ENCODE measurements around the gene NLRC5.

NLRC5 gene, protein sequence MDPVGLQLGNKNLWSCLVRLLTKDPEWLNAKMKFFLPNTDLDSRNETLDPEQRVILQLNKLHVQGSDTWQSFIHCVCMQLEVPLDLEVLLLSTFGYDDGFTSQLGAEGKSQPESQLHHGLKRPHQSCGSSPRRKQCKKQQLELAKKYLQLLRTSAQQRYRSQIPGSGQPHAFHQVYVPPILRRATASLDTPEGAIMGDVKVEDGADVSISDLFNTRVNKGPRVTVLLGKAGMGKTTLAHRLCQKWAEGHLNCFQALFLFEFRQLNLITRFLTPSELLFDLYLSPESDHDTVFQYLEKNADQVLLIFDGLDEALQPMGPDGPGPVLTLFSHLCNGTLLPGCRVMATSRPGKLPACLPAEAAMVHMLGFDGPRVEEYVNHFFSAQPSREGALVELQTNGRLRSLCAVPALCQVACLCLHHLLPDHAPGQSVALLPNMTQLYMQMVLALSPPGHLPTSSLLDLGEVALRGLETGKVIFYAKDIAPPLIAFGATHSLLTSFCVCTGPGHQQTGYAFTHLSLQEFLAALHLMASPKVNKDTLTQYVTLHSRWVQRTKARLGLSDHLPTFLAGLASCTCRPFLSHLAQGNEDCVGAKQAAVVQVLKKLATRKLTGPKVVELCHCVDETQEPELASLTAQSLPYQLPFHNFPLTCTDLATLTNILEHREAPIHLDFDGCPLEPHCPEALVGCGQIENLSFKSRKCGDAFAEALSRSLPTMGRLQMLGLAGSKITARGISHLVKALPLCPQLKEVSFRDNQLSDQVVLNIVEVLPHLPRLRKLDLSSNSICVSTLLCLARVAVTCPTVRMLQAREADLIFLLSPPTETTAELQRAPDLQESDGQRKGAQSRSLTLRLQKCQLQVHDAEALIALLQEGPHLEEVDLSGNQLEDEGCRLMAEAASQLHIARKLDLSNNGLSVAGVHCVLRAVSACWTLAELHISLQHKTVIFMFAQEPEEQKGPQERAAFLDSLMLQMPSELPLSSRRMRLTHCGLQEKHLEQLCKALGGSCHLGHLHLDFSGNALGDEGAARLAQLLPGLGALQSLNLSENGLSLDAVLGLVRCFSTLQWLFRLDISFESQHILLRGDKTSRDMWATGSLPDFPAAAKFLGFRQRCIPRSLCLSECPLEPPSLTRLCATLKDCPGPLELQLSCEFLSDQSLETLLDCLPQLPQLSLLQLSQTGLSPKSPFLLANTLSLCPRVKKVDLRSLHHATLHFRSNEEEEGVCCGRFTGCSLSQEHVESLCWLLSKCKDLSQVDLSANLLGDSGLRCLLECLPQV (N-terminal part only)

DNA sequence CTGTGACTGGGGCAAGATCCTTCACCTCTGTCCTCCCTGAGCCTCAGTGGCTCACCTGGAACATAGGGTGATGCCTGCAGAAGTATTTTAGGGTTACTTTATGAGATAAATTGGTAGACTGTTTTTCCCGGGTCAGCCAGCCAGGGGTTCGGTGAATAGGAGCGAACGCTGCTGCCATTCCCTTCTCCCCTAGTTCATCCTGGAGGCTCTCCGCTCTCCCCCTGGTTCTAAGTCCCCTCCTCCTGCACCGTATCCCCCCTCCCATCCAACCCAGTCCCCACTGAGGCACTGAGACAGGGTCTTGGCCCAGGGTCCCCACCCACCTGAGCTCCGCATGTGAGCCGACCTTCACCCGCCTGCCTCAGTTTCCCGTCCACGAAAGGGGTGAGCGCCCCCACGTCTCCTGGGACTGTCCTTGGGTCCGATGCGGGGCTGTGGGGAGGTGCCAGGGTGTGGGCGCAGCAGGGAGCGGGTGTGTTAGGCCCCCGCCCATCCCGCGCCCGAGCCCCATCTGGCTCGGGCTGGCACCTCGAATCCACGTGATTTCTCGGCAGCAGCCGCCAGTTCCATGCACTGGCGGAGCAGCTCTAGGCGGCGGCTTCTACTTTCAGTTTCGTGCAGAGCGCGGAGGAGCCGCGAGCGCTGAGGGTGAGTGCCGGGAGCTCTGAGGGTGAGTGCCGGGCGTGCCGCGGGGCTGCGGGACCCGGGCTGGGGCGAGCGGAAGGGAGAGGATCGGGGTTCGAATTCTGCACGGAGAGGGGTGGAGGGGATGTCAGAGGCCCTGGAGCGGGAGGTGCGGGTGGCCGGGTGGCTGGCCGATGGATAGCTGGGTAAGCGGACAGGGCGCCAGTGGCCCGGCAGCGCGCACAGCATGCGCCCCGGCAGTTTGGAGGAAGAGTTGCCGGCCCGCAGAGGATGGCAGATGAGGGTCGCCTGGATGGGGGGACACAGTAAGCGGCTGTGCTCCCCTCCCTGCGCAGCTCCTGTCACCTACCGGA is at the start of gene NLRC5:
TSS of gene NLRC5 (plus strand) at position 610 of the 998 bp plus-strand sequence. CDS start 31,156 bp downstream, outside the sequence.
- peak in 1 of 2 experiments; percentile 14 for DNase-seq

DNA sequence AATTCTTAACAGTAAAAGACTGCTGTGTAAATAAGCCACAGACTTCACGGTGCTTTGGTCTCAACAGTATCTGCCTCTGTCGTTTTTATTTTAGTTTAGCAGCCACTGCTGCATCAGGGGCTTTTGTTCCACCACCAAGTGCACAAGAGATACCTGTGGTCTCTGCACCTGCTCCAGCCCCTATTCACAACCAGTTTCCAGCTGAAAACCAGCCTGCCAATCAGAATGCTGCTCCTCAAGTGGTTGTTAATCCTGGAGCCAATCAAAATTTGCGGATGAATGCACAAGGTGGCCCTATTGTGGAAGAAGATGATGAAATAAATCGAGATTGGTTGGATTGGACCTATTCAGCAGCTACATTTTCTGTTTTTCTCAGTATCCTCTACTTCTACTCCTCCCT is 49.6 kb upstream of the NLRC5 start:
- DNase-seq: peak; percentile 48 to 64

DNA sequence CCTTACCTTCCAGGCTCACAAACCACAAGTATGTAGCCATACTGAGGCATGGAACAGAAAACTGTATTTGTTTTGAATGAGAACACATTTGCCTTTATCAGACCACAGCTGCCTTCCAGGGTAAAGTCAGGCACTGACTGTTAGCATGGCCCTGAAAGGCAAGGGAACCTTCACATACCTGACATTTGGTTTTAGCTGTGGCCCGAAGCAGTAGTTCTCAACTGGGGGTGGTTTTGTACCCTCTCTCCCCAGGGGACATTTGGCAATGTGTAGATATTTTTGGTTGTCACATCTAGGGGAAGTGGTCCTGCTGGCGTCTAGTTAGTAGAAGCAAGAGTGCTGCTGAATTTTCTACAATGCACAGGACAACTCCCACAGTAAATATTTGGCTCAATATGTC is 48.3 kb upstream of the NLRC5 start:
- no peak for DNase-seq

DNA sequence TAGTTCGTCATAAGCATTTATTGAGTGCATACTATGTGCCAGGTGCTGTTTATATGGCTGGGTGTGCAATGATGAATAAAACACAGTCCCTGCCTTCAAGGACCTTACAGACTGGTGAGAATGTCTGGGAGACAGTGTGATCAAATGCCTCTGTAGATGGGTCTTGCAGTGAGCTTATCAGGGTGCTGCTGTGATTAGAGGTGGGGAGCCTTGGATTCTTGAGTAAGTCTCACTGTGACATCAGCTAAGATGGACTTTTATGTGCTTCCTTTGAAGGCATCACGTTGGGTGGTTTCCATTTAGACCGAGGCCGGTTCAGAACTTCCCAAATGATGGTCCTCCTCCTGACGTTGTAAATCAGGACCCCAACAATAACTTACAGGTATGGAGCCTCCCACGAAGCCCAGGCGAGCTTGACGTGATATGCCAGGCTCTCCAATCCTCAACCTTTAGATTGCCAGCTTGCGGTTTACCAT is 47.5 kb upstream of the NLRC5 start:
- no peak for DNase-seq

DNA sequence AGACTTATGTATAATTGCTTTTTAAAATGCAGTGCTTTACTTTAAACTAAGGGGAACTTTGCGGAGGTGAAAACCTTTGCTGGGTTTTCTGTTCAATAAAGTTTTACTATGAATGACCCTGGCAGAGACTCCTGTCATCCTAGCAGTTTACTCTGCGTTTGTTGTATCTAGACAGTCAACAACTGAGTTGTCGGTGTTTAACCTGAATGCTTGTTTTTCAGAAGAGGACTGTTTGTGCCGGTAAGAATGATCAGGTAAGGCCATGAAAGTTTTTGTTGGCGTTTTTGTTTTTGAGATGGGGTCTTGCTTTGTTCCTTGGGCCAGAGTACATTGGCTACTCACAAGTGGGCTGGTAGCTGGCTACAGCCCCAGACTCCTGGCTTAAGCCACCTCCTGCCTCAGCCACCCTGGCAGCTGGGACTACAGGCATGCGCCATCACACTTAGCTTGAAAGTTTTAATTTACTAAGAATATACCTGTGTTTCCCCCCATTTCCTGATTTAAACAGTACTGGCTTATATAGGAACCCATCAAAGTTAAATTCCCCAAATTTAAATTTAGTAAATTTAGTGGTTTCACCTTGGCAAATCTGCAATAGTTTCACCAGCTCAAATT is 45.5 kb upstream of the NLRC5 start:
- DNase-seq: no peak

DNA sequence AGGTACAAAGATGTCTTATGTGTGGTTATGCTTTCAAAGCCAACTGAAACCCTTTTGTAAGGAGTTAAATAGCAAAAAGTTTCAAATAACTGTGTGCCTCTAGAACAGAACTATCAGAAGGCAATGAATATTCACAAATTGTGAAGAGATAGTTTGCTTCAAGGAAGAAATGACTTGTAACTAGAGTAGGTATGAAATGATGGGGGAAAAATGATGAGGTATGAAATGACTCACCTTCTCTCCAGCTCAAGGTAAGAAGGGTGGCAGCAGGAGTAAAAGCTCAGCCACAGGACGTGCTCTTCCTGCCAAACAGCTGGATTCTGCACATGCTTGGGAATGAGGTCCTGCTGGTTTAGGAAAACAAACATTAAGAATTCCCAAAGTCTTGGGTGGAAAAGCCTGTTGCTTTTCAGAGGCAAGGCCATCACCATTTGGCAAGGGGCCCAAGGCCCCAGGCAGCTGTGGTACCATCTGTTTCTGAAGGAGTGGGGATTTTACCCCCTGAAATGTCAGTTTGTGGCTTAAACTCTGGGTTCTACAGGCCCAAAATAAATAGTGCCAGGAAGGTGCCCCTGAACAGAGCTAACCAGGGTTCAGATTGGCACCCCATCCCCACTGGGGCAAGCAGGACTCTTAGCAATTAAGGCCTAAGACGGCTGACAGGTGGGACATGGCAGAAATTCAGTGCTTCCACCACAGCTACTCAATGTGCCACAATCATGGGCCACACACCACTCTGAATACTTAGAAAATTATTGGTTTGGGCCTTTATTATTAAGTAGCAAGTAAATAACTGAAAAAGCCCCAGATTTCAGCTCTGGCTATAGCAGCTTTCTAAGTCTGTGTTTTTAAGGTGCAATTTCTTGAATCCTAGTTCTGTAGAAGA is 44.2 kb upstream of the NLRC5 start:
- DNase-seq: no peak

DNA sequence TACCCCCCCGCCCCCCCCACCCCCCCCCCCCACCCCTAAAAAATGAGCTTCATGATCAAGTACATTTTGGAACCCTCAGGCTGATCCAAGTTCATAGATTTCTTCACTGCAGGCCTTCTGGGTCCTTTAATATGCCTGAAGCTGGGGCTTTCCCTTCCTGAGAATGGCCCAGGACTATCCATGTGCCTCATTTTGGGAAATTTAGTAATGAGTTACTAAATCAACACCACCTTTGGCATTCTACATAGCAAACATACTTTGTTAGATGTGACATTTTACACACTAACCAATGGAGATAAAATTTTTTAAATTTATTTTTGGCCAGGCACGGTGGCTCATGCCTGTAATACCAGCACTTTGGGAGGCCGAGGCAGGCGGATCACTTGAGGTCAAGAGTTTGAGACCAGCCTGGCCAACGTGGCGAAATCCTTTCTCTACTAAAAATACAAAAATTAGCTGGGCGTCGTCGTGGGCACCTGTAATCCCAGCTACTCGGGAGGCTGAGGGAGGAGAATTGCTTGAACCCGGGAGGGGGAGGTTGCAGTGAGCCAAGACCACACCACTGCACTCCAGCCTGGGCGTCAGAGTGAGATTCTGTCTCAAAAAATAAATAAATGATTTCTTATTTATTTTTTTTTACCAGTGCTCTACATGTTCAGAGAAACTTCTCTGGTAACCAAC is 43.4 kb upstream of the NLRC5 start:
- no peak for DNase-seq

DNA sequence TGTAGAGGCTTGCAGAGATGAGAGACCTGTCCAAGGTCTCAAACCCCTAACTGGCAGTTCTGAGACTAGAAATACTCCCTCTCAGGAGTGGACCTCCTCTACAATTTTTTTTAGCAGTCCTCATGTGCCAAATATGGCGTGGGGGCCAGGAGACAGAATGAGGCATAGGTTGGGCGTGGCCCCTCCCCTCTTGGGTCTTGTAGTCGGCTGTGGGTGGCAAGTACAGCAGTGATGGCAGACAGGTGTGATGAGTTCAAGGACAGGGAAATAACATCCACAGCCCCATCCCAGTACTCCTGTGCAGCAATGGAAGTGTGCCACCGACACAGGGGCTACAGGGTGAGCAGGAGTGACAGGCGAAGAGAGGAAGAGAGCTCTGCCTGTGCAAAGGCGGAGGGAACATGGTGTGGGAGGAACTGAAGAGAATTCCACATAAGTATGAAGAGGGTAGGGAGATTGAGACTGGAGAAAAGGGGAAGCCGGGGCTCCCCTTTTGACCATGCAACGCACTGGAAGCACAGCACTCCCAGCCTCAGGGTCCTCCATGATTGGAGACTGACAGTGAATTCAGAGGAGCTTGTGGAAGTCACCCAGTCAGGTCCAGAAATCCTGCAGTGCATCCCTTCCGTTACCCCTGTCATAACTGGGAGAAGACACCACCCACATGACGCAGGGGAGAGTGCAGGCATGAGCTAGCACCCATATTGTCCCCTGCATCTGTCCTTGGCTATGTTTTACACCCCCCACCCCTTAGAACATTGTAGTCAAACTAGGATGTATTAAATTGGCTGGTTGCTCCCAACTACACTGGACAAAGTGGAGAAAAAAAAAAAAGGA is 42.4 kb upstream of the NLRC5 start:
- no peak for DNase-seq

DNA sequence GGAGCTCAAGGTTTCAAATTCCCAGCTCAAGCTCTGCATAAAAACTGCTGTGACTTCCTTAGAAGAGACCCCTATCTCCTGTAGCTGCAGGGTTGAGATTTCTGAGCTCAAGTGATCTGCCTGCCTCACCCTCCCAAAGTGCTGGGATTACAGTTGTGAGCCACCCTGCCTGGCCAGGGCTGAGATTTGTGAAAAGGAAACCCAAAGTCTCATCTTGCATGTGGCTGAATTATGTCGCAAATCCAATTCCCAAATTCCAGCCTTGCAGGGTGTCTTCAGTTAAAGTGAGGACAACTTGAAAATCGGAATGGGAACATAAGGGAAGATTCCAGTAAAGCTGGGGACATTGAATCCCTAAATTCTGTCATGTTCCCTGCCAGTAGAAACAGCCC is 41.8 kb upstream of the NLRC5 start:
- DNase-seq: no peak

DNA sequence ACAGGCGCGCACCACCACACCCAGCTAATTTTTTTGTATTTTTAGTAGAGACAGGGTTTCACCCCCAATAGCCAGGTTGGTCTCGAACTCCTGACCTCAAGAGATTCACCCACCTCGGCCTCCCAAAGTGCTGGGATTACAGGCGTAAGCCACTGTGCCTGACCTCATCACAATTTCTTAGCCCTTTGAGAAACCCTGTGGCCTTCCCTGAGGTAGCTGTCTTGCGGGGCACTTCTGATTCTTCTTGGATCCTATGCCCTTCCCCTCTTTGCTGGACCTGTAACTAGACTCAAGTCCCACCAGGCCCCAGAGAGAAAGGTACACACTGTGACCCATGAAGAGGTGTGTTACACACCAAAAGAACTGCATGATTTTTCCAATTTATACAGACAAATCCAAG is 41.1 kb upstream of the NLRC5 start:
- DNase-seq: no peak

DNA sequence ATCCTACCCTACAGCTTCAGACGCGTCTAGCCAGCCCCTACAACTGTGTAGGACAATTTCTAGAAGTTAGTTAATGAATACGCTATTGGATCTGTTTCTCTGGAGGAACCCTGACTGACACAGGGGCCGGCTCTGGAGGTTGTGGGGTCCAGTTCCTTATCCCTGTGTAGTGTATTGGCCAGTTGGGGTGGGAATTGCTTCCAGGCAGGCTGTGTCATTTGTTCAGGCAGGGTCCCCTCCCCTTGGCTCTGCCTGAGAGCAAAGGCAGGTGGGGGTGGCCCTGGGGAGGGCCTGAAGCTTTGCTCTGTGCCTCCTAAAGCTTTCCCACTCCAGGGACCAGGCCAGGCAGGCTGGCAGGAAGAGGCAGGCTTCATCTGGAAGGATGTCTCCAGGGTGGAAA is 39.3 kb upstream of the NLRC5 start:
- no peak for DNase-seq

DNA sequence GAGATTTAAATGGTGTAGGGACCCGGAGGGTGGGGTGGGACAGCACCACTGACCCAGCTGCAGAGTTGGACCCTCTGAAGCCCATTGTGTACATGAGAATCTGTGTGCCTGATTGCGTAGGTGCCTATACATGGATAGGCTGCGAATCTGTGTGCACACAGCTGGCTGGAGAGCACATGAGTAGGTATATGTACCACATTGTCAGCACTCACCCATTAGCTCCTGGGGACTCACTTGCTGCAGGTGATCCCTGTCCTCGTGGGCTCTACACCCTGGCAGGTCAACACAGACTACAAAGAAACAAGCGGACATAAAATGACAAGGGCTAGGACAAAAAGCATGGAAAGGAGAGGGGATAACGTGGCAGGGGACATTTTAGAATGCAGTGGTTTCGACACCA is 38.9 kb upstream of the NLRC5 start:
- DNase-seq: no peak

DNA sequence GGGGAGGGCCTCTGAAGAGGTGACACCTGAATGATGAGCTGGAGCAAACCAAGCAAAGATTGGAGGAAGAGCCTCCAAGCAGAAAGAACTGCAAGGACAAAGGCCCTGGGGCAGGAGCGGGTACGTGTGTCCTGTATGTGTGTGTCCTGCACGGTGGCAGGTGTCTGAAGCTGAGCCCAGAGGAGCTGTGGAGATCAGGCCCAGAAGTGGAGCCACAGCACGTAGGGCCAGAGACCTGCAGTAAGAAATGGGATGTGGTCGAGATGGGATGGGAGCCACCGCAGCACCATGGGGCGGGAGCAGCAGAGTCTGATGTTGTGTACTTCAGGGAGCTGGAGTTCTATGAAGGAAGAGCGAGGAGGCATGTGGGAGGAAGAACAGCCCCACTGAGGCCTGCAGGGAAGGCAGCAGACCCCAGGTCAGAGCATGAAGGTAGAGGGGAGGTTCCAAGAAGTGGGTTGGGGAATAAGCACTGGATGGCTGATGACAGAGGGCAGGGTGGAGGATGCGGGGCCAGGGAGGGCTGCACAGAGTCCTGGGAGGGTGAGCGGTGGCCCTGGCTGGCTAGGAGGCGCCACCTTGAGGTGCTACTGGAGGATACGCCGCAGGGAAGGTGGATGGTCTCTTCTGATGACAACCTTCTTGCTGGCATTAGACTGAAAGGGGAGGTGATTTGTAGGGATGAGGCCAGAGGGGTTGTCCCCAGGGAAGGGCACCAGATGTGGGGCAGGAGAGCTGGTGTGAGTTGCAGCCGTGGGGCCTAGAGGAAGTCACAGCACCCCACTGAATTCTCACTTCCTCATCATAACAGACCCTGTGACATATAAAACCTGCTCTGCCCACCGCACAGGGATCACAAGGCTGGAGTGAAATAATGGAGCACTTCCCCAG is 38.2 kb upstream of the NLRC5 start:
- peak in 1 of 2 experiments; percentile 13 for DNase-seq

DNA sequence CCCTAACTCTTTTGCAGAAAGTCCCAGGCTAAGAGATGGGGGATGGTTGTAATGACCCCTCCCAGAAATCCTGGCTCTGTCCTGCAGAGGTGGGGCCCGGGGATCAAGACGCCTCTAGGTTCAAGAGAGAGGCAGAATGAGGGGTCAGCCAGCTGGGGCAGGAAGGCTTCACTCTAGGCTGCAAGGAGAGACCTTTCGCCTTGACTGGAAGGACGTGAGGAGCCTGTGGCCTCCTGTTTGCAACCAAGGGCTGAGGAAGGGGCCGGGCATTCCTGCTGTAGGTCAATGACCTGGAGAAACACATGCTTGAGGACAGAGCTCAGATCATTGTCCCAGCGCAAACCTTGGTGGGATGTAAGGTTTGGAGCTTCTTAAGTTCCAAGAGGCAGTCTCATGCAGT is 36.4 kb upstream of the NLRC5 start:
- DNase-seq: no peak

DNA sequence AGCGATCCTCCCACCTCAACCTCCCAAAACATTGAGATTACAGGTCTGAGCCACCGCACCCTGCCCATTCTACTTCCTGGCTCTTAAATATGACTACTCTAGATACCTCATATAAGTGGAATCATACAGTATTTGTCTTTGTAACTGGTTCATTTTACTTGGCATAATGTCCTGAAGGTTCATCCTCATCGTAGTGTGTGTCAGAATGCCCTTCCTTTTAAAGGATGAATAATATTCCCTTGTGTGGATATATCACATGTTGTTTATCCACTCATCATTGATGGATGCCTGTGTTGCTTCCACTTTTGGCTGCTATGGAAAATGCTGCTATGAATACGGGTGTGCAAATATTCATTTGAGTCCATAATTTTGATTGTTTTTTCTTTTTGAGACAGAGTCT is 33.3 kb upstream of the NLRC5 start:
- no peak for DNase-seq

DNA sequence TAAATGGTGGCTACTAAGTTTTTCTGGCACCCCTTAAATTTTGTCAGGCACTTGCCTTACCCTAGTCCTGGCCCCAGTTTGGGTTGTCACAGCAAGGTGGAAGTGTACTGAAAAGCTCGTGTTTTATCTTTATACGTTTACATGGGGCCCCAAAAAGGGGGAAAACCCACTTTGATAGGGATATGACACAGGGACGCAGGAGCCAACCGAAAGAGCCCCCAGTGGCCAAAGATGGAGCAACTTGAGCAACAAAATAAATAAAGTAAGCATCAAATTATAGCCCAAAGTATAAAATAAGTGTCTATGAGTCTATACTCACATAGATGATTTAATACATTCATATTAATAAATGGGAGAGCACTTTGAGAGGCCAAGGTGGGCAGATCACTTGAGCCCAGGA is 32.6 kb upstream of the NLRC5 start:
- no peak for DNase-seq

DNA sequence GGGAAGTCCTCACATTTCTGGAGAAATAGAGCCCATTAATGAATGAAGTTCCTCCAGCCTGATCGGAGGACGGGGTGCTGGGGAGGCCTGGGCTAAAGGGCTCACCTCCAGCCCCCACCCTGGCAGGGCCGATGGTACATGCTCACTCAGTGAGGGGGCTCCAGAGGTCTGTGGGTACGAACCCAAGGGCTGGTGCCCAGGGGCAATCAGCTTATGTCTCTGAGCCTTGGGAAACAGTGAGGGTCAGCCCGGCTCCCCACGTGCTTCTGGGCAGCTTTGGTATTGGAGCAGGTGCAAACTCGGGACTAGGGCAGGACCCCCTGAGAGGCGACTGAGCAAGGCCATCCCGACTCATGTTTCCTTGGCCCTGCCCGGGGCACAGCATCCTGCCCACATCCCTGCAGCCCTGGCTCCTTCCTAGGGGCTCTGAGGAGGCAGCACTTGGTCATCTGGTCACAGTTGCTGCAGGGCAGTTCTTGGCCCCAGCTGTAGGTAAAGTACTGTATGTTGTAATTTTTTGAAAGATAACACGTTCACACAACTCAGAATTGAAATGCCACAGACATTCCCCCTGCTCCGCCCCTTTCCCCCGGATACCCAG is 28.6 kb upstream of the NLRC5 start:
- no peak for DNase-seq

Data from NCI-H187 (cell line).